Fibroblast of skin of right quadriceps (primary cell): ENCODE data around the gene VMO1.

Experiments used
- DNase-seq: peaks from one replicate; pipeline ENCODE4 v3.0.0-alpha.2; 2013

The VMO1 gene

DNA sequence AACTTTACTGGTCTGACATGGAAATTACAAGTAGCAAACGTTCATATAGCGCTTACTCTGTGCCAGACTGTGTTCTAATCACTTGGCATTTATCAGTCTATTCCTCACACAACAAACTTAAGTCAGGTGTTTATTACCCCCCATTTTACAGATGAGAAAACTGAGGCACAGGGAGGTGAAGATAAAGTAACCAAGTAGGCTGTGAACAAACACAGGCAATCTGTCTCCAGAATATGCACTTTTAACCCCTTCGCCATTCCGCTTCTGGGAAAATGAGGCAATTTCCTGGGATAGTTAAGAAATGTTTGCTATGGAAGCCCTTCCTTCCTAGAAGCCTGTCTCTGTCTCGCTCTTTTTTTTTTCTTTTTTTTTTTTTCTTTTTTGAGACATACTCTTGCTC lies 34.2 kb downstream of the VMO1 start:
- peak; percentile 28 for DNase-seq

DNA sequence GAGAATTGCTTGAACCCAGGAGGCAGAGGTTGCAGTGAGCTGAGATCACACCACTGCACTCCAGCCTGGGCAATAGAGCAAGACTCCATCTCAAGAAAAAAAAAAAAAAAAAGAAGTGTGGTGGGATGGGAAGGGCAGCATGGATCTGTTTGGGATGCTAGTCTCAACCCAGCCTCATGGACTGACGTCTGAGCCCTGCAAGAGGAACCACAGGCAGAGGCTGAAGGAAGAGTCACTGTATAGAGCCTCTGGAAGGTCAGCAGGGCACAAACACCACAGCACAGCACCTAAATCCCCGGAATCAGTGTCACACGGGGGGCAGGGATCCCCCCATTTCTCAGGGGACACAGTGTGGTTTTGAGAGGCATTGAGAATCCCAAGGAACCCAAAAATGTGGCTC lies 35.6 kb downstream of the VMO1 start:
- DNase-seq = no peak

DNA sequence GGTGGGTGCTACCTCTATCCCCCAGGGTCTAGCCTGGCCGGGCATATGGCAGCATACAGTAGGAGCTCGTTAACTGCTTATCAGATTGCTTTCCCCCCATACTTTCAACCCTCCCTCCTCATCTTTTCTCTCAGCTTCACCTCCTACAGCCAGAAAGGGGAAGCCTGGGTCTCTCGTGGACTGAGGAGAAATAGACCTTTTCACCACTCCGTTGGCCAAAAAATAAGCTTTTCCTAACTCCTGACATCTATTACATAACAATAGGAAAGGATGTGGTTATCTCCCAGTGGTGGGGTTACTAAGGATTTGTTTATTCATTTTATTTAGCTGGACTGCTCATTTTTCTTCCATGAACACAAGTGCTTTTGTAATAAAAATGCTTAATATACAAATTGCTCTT lies 37.5 kb downstream of the VMO1 start:
- DNase-seq = no peak

DNA sequence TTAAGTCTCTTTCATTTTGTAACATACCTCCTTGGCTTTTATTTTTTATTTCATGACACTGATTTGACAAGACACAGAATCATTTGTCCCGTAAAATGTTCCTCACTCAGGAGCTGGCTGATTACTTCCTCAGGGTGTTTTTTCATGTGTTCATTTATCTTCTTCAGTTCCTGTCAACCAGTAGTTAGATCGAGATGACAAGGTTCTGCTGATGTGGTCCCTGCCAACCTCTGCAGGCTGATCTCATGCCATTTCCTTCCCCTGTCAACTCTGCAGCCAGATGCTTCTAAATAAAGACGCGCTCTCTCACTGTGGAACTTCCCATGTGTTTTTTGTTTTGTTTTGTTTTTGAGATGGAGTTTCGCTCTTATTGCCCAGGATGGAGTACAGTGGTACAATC lies 38.3 kb downstream of the VMO1 start:
- no peak for DNase-seq

DNA sequence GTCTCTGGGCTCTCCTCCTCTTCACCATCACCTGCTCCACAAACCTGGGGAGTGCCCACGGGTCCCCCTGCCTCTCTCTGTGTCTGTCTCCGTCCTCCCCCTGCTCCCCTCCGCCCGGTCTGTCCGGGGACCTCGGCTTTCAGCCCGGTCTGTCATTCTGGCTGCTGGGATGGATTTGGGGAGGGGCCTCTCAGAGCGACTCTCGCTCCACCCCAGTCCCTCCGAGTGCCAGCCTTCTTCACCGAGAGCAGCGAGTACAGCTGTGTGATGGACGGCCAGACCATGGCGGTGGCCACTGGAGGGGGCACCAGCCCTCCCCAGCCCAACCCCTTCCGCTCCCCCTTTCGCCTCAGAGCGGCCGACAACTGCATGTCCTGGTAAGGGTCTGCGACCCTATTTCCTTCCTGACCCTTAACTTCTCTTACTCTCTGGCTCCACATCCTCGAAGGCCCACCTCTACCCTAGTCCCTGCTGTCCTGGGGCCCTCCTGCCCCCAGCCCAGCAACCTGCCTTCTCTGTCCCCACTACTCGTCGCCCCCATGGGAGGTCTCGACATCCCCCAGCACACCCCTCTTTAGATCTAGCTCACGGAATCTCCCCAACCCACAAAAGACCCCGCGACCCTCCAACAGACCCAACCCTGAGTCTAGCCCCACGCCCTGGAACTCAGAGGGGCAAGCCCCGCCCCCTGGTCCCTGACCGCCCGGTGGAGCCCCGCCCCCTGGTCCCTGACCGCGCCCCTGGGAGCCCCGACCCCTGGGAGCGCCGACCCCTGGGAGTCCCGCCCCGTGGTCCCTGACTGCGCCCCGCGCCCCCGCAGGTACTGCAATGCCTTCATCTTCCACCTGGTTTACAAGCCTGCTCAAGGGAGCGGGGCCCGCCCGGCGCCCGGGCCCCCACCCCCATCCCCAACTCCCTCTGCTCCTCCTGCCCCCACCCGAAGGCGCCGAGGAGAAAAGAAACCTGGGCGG lies 40.9 kb downstream of the VMO1 start:
- DNase-seq = no peak

DNA sequence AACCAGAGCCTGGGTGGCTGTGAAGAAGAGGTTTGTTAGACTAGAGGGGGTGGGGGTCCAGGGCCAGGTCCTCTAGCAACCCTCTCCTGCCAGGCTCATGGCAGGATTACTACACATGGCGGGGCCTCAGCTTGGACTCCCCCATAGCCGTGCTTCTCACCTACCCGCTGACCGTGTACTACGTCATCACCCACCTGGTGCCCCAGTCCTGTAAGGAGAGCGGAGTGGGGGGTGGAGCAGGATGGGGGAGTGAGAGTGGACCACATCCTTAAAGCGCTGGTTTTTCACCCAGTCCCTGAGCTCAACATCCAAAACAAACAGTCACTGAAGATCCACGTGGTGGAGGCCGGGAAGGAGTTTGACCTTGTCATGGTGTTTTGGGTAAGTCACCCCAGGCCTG lies 42.3 kb downstream of the VMO1 start:
- no peak for DNase-seq

DNA sequence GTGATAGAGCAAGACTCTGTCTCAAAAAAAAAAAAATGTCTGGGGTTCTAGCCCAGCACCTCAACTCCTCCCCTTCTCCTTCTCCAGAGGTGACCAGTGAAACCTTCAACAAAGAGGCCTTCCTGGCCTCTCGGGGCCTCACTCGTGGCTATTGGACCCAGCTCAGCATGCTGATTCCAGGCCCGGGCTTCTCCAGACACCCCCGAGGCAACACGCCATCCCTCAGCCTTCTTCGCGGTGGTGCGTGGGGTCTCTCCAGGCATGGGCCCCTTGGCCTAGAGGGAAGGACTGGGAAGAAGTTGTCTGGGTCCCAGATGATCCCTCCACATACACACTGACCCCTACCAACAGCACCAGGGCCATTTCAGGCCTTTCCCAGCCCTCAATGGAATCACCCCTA lies 42.9 kb downstream of the VMO1 start:
- no peak for DNase-seq

DNA sequence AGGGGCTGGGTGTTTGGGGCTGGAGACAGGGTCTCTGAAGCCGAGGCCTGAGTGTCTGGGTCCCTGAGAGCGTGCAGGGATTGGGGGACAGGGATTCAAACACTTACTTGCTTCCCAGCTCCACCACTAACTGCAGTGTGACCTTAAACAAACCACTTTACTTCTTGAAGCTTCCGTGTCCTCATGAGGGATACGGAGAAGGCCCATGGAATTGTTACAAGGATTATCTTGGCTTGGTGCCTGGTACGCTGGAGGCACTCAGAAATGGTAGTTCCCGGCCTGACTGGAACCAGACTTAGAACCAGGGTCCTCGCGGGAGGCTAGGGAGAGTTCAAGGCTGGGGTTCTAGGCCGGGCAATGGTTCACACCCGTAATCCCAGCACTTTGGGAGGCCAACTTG lies 43.5 kb downstream of the VMO1 start:
- DNase-seq = no peak

DNA sequence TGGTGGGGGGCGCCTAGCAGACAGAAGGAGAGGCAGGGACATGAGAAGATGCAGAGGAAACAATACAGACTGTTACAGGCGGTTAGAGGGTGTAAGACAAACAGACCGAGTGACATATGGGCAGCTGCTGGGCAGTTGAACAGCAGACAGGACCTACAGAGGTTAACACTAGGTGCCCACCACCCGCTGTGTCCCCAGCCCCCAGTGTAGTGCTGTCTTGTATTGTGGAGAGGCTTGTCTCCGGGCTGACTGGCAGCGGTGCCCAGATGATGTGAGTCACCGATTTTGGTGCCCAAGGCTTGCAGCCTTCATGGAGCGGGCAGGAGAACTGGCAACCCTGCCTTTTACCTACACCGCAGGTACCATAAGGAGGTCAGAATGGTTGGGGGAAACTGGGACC lies 44.0 kb downstream of the VMO1 start:
- DNase-seq = no peak

DNA sequence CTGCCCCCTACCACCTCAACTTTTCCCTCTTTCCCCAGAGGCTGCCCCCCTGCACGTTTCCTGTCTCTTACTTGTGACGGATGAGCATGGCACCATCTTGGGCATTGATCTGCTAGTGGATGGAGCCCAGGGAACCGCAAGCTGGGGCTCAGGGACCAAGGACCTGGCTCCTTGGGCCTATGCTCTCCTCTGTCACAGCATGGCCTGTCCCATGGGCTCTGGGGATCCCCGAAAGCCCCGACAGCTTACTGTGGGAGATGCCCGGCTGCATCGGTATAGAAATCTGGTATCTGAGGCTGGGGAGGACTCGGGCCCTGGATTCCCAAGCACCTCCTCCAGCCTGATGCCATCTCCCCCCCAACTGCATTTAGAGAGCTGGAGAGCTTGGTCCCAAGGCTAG lies 44.6 kb downstream of the VMO1 start:
- no peak for DNase-seq

DNA sequence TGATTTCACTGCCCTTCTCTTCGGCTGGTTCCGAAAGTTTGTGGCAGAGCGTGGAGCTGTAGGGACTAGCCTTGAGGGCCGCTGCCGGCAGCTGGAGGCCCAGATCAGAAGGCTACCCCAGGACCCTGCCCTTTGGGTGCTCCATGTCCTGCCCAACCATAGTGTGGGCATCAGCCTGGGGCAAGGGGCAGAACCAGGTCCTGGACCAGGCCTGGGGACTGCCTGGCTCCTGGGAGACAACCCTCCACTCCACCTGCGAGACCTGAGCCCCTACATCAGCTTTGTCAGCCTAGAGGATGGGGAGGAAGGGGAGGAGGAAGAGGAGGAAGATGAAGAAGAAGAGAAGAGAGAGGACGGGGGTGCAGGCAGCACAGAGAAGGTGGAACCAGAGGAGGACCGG lies 45.6 kb downstream of the VMO1 start:
- no peak for DNase-seq

DNA sequence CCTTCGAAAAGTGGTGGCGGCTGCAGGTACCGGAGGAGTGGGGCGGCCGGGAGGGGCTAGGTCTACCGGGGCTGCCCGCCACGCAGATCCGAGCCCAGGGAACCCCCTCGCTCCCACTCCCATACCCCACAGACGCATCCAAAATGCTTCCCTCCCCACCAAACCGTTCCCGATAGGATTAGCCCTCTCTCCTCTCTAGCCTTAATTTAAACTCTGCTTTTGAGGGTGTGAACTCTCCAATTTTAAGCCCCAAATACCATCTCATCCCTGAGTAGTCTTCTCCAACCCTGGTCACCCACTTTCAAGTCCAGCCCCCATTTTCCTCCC lies 46.2 kb downstream of the VMO1 start:
- no peak for DNase-seq

DNA sequence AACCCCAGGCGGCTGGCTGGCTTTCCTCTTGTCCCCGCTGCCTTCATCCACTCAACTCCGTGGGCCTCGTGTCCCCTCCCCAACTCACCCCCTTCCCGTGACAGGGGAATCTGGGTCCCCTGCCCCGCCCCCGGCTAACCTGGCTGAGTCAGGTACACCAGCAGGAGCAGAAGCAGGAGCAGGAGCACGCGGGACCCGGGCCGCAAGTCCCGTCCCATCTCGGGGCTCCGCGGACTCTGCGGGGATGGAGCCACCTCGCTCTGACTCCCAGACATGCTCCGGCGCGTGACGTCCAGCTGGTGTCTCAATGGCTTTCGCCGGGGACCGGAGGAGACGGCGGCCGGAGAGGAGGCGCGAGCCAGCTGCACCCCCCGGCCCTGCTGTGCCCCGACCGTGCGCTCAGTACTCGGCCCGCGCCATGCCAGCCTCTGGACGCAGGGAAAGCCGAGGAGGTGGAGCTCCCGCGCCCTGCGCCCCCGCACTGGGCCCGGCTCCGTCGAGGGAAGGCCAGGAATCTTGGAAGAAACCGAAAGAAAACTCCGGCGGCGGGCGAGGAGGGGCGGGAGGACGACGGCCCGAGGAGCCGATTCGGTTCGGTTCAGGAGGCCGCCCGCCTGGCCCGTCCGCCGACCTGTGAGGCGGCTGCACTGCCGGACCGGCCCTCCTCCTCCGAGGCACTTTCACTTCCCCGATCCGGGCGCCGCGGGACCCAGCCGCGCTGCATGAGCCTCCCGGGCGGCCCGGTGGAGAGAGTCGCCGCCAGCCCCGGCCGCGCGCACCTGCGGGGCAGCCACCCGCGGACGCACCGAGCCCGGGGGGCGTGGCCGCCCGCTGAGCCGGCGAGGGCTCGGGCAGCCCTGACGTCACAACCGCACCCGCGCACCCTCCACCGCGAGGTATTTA lies 46.8 kb downstream of the VMO1 start, which contains the start of the genes CXCL16 and ZMYND15:
CXCL16 (minus strand) TSS at position 807 of the 903 bp plus-strand sequence; CDS start at position 218, 589 bp downstream.
ZMYND15 (plus strand) TSS at position 712 of the 903 bp plus-strand sequence. CDS start 716 bp downstream, outside the sequence.
- no peak for DNase-seq

DNA sequence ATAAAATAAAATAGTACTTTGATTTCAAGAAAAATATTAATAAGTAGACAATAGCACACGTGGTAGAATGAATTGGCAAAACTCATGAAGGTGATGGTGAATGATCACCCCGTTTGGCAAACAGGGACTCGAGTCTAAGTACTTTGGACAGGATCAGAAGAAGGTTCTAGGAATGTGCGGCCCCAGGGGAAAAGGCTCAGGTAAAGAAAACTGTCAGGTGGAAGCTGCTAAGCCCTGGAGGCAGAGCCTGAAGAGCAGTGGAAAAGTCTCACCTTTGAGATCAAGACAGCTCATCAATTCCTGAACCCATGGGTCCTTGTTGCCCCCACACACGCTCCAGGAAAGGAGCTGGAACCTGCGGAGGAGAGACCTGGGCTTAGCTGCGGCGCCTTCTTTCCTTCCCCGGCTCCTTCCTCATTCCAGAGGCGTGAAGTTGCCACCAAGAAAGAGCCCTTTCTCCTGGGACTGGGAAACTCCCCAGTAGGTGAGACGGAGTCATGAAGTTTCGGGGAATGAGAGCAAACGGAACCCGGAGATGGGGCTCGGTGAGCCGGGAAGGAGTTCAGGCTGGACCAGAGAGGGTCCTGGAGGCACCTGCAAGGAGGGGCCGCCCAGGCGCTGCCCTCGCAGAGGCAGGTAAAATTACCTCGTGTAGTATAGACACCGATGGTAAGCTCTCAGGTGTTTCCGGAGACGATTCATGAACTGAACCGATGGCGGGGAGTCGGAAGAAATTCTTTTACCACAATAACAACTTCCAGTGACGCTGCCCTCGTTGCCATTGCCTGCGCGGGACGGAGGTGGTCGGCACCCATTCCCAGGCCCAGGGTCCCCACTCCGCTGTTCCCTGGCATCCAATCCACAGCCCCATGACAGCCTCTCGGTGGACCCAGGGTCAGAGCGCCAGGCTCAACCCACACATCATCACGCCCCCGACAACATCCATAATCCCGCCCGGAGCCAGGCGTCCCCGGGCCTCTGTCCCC lies 47.7 kb downstream of the VMO1 start:
- DNase-seq = no peak

DNA sequence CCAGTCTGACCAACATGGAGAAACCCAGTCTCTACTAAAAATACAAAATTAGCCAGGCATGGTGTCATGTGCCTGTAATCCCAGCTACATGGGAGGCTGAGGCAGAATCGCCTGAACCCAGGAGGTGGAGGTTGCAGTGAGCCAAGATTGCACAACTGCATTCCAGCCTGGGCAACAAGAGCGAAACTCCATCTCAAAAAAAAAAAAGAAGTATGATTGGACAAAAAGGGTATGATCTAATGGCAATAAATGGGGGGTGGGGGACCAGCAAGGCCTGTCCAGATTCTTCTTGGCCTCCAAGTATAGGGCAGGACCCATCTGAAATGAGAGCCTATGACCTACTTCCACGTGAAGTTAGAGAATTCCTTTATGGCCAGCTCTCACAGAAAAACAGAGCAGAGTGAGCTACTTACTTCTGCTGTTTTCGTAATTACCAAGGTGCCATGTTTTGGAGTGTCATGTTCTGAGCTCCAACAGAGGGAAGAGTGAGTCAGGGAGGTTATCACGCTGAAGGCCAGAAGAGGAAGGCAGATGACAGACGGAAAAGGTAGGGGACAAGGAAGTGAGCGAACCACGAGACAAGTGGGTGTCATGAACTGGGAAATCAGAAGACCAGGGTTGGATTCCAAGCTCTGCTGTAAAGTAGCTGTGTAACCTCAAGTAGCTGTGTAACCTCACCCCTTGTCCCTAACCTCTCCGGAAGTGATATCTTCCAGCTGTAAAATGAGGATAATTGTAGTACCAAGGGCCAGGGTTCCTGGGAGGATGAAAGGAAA lies 50.1 kb downstream of the VMO1 start:
- DNase-seq = no peak
